NCI-H187 (cell line): Measurements from ENCODE around the gene DIO1.

Source experiments
- DNase-seq, 2 experiments: peaks; one replicate each; lab custom pipeline; 2025; lab: John Stamatoyannopoulos, UW

DIO1 gene

DNA sequence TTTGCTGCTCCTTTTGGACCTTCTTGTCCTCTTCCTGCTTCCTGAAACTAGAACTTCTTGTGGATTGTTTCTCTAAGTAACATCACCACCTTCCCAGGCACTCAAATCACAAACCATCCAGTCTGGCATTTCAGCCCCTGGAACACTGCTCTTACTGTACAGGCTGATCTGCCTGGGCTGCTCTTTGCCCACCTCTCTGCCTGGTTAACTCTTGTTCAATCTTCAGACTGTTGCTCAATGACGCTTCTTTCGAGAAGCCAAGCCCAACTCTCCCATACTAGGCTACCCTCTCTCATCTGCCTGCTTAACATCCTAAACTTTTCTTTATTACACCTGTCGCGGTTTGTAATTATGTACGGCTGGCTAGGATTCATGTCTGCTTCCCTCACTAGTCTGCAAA is 657 bp downstream of the DIO1 start:
- no peak for DNase-seq

DNA sequence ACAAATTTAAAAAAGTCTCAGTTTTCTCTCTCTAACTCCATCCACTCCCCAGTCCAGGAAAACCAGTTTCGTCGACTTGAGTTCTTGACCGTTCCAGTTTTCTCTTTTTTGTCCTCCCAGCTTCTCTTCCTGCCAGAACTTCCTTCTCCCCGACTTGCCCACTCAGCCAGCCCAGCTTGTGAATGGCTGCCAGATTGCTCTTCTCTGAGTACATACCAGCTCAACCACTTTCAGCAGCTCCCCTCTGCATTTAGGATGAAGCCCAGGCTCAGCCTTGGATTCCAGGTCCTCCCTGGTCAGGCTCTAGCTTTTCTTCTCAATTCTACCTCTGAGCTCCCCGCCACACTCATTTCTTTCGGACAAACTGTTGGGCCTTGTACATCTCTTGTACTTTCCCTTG is 1.4 kb downstream of the DIO1 start:
- DNase-seq = no peak

DNA sequence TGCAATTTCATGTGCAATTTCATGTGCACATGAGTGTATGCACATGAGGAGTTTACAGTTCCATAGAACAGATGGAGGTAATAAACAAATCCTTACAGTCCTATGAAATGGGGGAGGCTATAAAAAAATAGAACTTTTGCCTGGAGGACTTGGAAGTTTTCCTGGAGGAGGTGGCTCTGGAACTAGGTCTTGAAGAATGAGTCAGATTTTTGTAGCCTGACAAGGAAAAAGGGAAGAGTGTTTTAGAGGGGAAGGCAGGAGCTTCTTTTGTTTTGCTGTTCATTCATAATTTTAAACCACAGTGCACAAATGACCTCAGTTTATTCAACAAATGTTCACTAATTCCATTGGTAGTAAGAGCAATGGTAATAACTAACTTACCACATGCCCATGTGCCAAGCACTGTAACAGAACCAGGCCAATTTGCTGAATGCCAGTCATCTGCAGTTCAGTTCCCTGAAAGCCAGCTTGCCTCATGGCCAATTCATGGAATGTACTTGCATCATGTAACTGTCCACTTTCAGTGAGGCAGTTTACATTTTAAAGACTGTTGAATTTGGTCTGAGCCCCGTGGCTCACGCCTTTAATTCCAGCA is 2.7 kb downstream of the DIO1 start:
- no peak for DNase-seq

DNA sequence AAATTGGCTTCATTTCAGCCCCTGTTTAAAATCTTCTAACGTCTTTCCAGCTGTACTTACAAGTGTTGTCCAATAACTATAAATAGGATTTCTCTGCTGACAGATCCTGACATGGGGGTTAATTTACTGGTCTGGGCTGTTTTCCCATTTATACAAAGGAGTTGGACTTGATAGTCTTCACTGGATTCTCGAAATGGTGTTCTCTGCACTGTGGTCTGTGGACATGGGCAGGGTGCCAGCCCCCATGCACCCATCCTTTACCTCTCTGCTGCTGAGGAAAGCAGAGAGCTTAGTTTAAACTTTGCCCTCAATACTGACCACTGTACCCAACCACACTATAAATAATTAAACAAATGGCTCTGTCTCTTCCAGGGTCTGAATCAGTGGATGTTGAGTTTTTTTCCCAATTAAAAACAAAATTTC is 5.2 kb downstream of the DIO1 start:
- DNase-seq = no peak

DNA sequence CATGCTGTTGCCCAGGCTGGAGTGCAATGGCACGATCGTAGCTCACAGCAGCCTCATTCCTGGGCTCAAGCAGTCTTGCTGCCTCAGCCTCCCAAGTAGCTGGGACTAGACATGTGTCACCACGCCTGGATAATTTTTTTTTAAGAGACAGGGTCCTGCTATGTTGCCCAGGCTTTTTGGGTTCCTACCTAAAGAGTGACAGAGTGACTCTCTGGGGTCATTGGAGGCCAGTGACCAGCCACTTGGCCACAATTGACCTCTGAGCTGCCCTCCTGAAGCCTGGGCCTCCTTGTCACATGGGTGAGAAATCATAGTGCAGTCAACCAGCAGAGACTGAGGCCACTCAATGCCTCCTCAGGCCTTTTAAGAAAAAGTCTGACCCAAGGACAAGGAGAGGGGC is 5.7 kb downstream of the DIO1 start:
- no peak for DNase-seq

DNA sequence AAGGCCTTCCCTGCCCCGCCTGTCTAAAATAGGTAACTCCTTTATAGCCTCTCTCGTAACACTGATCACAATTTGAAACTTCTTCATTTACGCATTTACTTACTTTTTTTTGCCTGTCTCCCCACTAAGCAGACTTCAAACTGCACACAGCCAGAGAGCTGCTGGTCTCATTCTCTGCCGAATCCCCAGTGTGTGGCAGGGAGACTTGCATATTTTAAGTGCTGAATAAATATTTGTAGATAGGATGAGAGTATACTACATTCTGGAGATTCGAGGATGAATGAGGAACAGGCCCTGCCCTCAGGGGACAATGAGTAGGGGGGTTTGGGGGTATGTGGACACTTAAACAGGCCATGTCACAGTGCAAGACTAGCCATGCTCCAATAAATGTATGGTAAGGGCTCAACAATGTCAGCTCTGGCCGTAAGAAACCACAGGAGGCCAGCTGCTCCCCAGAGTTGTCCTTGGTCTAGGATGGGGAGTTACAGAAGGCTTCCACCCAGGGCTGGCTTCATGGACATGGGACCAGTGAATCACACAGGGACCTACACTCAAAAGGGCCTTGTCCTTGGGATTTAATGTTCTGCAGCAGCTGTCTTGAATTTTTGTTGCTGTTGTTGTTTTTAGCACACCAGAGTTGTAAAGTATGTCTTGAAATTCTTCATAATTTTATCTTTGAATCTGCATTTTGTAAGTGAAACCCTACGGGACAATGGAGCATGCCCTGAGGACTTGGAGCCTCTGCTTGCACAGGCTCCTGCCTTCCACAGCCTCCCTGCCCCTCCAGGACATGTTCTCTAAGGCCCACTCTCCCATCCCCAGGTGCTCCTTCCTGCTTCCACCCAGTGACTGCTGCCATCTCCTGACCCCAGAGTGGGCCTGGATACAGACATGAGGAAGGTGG is 8.5 kb downstream of the DIO1 start:
- DNase-seq = no peak

DNA sequence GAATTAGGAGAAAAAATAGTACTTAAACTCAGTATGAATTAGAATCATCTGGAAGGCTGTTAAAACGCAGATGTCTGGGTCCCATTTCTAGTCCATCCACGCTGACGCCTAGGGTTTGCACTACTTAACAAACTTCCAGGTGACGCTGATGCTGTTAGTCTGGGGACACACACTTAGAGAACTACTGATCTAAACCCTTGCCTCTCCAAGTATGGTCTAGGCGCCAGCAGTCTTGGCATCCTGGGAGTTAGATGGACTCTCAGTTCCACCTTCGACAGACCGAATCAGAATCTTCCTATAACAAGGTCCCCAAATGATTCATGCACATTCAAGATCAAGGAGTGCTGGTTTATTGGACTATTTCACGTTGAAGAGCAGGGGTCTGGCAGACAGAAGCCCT is 11.5 kb downstream of the DIO1 start:
- no peak for DNase-seq

DNA sequence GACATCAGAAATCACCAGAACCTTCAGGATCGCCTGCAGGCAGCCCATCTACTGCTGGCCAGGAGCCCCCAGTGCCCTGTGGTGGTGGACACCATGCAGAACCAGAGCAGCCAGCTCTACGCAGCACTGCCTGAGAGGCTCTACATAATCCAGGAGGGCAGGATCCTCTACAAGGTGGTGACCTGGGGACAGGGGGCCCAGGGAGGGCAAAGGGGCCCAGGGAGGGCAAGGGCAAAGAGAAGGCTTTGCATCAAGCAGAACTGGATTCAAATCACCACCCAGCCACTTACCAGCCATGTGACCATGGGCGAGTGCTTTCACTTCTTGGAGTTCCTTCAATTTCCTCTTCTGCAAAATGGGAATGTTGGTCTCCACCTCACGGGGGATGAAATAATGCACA is 12.1 kb downstream of the DIO1 start:
- no peak for DNase-seq

DNA sequence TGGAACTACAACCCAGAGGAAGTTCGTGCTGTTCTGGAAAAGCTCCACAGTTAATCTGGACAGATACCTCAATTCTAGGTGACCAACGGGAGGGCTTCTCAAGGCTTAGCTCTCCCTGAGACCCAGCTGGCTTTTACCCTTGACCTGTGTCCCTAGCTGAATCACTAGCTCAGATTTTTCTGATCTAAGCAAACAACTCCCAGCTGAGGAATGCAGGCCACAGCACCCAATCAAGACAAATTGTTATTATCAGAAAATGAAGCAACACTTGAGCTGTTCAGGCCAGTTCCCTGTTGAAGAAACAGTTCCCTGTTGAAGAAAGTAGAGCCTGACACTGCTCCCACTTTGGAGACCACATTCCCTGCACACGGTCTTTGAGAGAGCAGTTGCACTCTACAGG is 16.0 kb downstream of the DIO1 start:
- no peak for DNase-seq

DNA sequence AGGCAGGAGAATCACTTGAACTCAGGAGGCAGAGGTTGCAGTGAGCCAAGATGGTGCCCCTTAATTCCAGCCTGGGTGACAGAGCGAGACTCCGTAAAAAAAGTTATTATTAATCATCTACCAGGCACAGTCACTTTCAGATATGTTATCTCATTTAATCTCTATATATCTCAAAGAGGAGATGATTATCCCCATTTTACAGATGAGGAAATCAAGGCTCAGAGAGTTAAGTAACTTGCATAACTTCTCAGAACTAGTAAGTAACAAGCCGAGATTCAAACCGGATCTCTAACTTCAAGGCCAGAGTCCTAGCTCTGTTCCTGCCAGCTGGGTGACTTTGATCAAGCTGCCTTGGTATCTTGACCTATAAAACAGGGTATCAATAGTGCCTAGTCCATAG is 17.5 kb downstream of the DIO1 start:
- DNase-seq = no peak

DNA sequence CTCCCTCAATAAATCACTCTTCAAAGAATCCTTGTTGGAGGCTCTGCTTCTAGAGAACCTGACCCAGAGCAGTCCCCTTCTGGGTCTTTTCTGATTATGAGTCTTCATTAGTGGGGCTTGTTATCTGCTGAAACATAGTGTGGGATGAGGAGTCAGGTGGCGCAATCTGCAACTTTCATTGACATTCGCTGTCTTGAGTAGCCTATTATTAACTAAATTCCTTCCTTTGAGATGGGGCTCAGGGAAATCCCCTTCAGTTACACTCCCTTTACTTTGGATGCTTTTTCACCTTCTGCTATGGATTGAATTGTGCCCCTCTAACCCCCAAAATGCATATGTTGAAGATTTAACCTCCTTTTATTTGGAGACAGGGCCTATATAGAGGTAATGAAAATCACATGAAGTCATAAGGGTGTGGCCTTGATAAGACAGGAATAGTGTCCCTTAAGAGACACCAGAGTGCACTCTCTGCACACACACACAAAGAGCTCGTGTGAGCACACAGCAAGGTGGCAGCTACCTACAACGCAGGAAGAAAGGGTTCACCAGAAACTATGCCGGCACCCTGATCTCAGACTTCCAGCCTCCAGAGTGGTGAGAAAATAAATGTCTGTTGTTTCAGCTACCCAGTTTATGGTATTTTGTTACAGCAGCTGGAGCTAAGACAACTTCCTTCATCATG is 19.5 kb downstream of the DIO1 start:
- DNase-seq = no peak

DNA sequence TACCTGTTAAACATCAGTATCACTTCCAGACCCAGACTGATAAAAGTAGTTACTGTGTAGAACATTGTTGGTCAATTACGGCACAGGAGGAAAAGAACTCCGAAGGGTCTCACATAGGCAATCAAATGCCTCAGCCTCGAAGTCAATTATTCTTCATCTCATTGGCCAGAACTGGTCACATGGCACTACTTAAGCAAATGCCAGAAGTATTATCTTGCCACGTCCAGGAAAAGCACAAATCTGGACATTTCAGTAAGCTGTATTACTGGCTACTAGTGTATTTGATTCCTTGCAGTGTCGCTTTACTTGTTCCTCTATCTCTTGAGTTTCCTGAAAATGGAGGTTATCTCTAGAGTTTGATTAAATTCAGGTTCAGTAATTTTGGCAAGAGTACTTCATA is 24.4 kb downstream of the DIO1 start:
- DNase-seq = no peak

DNA sequence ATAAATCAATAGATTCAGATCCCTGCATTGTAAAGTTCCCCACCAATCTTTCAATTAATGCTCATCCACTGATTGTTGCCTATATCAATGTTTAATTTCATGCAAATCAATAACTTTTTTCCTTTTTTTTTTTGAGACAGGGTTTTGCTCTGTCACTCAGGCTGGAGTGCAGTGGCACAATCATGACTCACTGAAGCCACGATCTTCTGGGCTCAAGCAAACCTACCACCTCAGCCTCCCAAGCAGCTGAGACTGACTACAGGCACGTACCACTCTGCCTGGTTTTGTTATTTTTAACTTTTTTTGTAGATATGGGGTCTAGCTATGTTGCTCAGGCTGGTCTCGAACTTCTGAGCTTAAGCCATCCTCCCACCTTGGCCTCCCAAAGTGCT is 25.7 kb downstream of the DIO1 start:
- DNase-seq = no peak

DNA sequence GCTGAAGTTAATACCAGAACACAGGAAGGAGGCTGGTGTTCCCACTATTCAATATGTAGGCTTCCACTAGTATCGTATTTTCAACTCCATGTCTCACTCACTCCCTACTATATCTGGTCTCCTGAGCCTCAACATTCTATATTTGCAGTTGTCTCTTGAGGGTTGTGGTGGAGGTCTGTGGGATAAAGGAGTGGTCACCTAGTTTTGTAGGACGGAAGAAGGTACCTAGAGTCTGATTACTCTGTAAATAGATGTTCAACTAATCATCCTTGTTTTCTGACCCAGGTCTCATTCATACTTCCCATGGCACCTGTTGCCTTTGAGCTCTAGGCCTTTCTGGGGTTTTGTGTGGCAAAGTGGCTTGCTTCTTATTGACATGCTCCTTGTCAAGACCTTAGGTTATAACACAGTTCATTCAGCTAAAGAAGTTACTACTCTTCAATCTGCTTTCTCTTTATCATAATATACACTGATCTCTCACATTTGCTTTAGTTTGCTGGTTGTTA is 33.4 kb downstream of the DIO1 start:
- DNase-seq = no peak

DNA sequence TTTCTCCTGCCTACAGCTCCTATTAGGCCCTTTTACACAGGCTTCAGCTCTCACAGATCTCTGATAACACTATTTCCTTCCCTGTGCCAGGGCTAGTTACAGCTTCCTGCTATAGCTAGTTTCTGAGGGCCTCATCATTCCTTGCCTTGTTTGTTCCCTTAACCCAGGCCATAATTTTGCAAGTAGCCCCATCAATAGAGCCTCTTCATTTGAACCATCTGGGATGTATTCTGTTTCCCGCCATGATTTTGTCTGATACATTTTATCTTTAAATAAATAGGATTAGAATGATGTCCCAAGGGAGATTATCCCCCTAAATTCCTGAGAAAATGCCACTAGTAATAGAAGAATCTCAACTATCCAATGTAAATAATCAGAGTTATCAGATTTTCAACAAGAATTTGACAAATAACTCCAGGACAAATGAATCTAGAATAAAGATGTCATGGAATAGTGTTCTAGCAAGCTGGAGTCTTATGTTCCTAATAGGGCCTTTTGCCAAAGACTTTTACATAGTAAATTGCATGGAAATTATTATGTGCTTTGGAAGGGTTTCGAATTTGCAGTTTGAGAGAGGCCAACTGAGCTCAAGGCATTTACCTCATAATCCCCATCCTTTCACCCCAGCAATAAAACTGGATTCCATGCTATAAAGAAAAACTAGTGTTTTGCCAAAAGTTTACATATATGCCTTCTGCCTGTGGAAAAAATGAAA is 35.4 kb downstream of the DIO1 start:
- DNase-seq = no peak

DNA sequence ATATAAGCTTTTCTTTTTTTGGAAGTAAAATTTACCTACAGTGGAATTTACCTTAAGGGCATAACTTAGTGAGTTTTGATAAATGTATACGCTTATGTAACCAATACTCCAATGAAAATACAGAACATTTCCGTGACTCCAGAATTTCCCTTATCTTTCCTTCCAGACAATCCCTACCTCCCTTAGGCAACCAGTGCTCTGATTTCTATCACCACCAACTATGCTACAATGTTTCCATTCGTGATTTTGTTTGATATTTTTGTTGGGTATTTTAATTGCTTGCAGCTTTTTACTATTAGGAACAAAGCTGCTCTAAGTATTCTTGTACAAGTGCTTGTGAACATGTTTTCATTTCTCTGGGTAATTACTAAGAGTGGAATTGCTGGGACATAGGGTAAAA is 36.9 kb downstream of the DIO1 start:
- no peak for DNase-seq

DNA sequence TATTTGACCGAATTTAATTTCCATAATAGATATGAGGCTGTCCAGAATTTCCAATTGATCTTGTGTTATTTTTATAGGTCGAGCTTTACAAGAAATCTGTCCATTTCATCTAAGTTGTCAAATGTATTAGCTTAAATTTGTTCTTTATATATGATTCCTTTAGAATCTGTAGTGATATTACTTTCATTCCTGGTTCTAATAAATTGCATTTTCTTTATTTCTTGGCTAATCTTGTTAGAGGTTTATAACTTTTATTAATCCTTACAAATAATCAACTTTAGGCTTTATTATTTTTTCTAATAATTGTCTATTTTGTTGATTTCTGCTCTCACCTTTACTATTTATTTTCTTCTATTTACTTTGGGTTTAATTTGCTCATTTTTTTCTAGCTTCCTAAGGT is 37.5 kb downstream of the DIO1 start:
- no peak for DNase-seq

DNA sequence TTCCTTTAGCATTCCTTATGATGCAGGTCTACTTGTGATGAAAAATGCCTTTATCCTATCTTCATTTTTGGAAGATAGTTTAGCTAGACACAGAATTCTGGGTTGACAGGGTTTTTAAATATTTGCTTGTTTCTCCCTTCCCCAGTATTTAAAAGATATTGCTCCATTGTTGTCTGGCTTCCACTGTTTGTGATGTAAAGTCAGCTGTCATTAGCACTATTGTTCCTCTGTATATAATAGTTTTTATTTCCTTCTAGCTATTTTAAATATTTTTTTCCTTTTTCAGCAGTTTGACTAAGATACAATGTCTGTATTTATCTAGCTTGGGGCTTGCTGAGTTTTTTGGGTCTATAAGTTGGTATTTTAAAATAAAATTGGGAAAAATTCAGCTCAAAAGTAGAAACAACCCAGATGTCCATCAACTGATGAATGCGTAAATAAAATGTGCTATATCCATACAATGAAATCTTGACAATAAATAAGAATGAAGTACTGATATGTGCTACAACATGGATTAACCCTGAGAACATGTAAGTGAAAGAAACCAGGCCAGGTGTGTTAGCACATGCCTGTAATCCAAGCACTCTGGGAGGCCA is 40.3 kb downstream of the DIO1 start:
- DNase-seq = no peak

DNA sequence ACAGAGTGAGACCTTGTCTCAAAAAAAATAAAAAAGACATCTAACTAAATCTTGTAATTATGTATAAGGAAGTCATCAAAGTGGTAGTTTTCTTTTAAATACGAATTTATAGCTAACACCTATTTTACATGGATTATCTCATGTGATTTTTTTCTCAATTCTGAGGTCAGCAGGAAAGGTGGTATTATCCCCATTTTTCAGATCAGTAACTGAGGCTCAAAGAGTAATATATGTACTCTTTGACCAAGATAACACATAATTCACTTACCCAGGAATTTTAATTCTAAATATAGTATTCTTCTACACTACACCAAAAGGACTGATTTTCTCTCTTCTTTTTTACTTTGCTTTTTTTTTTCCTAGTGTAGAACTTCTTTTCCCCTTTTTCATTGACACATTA is 42.4 kb downstream of the DIO1 start:
- DNase-seq = no peak

DNA sequence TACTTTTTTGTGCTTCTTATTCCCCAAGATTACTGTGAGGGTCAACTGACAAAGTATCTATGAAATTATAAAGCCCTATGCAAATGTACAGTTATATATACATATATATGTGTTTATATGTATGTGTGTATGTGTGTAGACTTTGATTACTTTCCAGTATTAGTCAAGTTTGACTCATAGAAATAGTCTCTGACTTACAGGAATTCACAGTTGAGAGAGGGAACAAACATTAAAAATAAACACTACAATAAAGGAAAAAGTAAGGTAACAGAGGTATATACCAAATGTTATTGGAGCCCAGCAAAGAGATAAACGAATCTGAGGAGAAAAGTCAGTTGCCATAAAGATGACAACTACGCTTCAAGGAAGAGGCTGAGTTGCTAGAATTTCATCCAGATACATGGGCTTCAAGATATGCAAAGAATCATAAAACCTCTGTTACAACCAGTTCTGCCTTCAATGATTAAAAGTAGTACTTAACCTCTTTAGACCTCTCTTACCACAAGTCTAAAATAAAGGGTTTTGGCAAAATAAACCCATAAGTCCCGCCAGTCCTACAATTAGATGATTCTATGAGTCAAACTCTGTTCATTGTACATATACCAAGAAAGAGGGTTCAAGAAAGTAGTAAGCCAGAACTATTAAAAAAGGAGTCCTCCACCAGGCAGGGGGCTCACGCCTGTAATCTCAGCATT is 44.3 kb downstream of the DIO1 start:
- DNase-seq = no peak
